Hepatocyte (in vitro differentiated cells): ENCODE results near the gene ARSD.

ENCODE experiments used
- EZH2 ChIP-seq: fragments of 200-600 bp; sonication (generic); IDR thresholded peaks from 2 replicates; pipeline ENCODE4 v1.6.1; 2016; ENCODE audit warnings: antibody characterized with exemption, mild to moderate bottlenecking, borderline replicate concordance
- EZH2phosphoT487 ChIP-seq: fragments of 200-600 bp; sonication (generic); IDR thresholded peaks from one replicate; pipeline ENCODE4 v1.6.1; 2018; ENCODE audit warnings: antibody characterized with exemption, mild to moderate bottlenecking, low read depth, moderate library complexity; ENCODE audit not compliant: unreplicated experiment, severe bottlenecking
- TF ChIP-seq, protein P1 (sequence below): fragments of 200-600 bp; sonication (generic); IDR thresholded peaks from 2 replicates; pipeline ENCODE4 v1.5.1; 2016; ENCODE audit warnings: antibody characterized with exemption, mild to moderate bottlenecking; ENCODE audit not compliant: poor library complexity

DNA sequence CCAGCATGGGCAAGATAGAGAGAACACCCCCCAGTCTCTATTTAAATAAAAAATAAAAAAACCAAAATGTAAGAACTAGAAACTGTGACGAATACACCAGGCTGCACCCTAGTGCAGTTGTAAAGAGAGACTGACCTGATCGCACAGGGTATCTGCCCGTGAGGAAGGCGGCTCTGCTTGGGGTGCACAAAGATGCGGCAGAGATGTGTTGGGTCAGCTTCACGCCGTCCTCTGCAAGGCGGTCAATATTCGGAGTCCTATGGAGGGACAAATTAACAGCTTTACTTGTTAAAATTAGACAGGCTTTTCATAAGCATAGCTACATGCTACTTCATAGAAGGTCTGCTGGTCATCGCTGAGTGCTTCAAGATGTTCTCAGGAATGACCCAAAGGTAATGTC, 26.1 kb upstream of the ARSD start:
- TF ChIP-seq, protein P1, sequence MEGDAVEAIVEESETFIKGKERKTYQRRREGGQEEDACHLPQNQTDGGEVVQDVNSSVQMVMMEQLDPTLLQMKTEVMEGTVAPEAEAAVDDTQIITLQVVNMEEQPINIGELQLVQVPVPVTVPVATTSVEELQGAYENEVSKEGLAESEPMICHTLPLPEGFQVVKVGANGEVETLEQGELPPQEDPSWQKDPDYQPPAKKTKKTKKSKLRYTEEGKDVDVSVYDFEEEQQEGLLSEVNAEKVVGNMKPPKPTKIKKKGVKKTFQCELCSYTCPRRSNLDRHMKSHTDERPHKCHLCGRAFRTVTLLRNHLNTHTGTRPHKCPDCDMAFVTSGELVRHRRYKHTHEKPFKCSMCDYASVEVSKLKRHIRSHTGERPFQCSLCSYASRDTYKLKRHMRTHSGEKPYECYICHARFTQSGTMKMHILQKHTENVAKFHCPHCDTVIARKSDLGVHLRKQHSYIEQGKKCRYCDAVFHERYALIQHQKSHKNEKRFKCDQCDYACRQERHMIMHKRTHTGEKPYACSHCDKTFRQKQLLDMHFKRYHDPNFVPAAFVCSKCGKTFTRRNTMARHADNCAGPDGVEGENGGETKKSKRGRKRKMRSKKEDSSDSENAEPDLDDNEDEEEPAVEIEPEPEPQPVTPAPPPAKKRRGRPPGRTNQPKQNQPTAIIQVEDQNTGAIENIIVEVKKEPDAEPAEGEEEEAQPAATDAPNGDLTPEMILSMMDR, result no peak
- no peak for TF ChIP-seq EZH2
- no peak for TF ChIP-seq EZH2phosphoT487
